K562 (cell line): ENCODE data around the gene RNF213. TPM values are rescaled to one million over a fixed set of nuclear protein-coding genes. Genes with fewer than 3 reads are reported as not detected.
A peak's percentile ranks its signal among the peaks of the same experiment; 100 is the strongest.

Source experiments
- ARID3A ChIP-seq: IDR thresholded peaks from 2 replicates; pipeline ENCODE4 v1.6.1; 2012; ENCODE audit warnings: low read depth, low read length, improper control_type of control experiment, borderline replicate concordance
- ATF3 ChIP-seq, 2 experiments: fragments of 450-650 bp in 1 of 2; sonication (generic) in 1 of 2; formaldehyde crosslinking in 1 of 2; IDR thresholded peaks in 1 of 2; conservative IDR thresholded peaks in 1 of 2; 2 replicates each; pipeline versions ENCODE4 v1.6.1 to v1.8.1; 2016 to 2023; ENCODE audit warnings: mild to moderate bottlenecking in 2 of 2, moderate library complexity in 2 of 2, inconsistent platforms in 1 of 2, missing genetic modification reagents in 1 of 2
- CREM ChIP-seq: IDR thresholded peaks from 2 replicates; pipeline ENCODE4 v1.6.1; 2014; ENCODE audit warnings: antibody characterized with exemption, low read depth
- CUX1 ChIP-seq: fragments of 200-800 bp; sonication (Bioruptor generic); IDR thresholded peaks from 2 replicates; pipeline ENCODE4 v1.6.1; 2016; ENCODE audit warnings: missing genetic modification characterization, missing compliant biosample characterization
- DNMT1 ChIP-seq: fragments of 450-650 bp; IDR thresholded peaks from 2 replicates; pipeline ENCODE4 v1.6.1; 2016; ENCODE audit warnings: antibody characterized with exemption, mild to moderate bottlenecking
- HDGF ChIP-seq: fragments of 450-650 bp; IDR thresholded peaks from 2 replicates; pipeline ENCODE4 v1.6.1; 2016
- KDM4B ChIP-seq, 2 experiments: fragments of 450-650 bp in 1 of 2; sonication (generic) in 1 of 2; IDR thresholded peaks; 2 replicates each; pipeline ENCODE4 v1.6.1; 2016 to 2017; ENCODE audit warnings: borderline replicate concordance in 2 of 2, antibody characterized with exemption in 1 of 2, low read depth in 1 of 2, mild to moderate bottlenecking in 1 of 2
- NFE2 ChIP-seq: IDR thresholded peaks from 2 replicates; pipeline ENCODE4 v1.6.1; 2014; ENCODE audit warnings: antibody characterized with exemption, low read depth
- PHB ChIP-seq: fragments of 250-450 bp; sonication (Bioruptor Pico); IDR thresholded peaks from 2 replicates; pipeline ENCODE4 v1.5.0; 2021
- SMARCA4 ChIP-seq: fragments of 450-650 bp; IDR thresholded peaks from 2 replicates; pipeline ENCODE4 v1.6.1; 2016
- SRSF1 ChIP-seq: fragments of 200-400 bp; formaldehyde crosslinking; IDR thresholded peaks from 2 replicates; pipeline ENCODE4 v1.6.1; 2017; ENCODE audit warnings: mild to moderate bottlenecking, low read depth, low read length, moderate library complexity
- TSHZ1 ChIP-seq: fragments of 250-450 bp; sonication (Bioruptor Pico); IDR thresholded peaks from 2 replicates; pipeline ENCODE4 v1.4.0; 2020; ENCODE audit warnings: mild to moderate bottlenecking, moderate library complexity
- ZBTB33 ChIP-seq: sonication (generic); formaldehyde crosslinking; IDR thresholded peaks from 2 replicates; pipeline ENCODE4 v1.8.1; 2023; ENCODE audit warnings: mild to moderate bottlenecking, missing genetic modification reagents
- polyA plus RNA-seq, 8 experiments: library from polyadenylated mRNA; depleted of rRNA in 4 of 8; stranded (reverse) in 5 of 8; unstranded in 3 of 8; fragments of >200 nt; fragmentation: Nextera tagmentation in 2 of 8; fragmentation: Illumina TruSeq in 1 of 8; extraction: Ambion mirVana in 2 of 8; extraction: Trizol in 1 of 8; gene quantifications; 2 replicates each; pipeline versions ENCODE4 v1.2.1 to v1.2.3, GENCODE V29; 2011 to 2014; ENCODE audit warnings: inconsistent platforms in 1 of 8, missing spikeins in 1 of 8
- total RNA-seq, 7 experiments: library from RNA; depleted of rRNA in 6 of 7; stranded (reverse); fragments of >200 nt in 6 of 7; fragmentation: Illumina TruSeq in 2 of 7; extraction: Trizol in 2 of 7; gene quantifications; 2 replicates each; pipeline versions ENCODE4 v1.2.1 to v1.2.3, GENCODE V29; 2011 to 2021; ENCODE audit warnings: low replicate concordance in 1 of 7

The RNF213 gene
- total and polyA plus RNA-seq, 9 of the 15 experiments (the other 6 are each of a cell fraction or from before 2014, with no cell fraction given): 5.3 to 33.6 (median 17.9) TPM

GRCh38 chr17:80362428-80363119 is 101.9 kb downstream of the RNF213 start (continued):
- TF ChIP-seq ZBTB33 (CRISPR knock-in tag): no peak
- TF ChIP-seq PHB (CRISPR knock-in tag): no peak
- no peak for TF ChIP-seq KDM4B (IDR thresholded peaks at IDR 0.05; ENCODE audit: borderline replicate concordance in 2 of 2, low read depth in 1 of 2)
- TF ChIP-seq SMARCA4: 0 out of 2 replicates have a peak, but pooled peaks have one; percentile 41
- no peak for TF ChIP-seq HDGF
- no peak for TF ChIP-seq ARID3A
- peak; percentile 72 for TF ChIP-seq CREM
- TF ChIP-seq TSHZ1 (CRISPR knock-in tag): no peak
- TF ChIP-seq DNMT1: no peak
- peak; percentile 37; the same call in 1 of the 2 replicates for TF ChIP-seq NFE2
- peak; percentile 57; the same call in 1 of the 2 replicates for TF ChIP-seq ATF3 (IDR thresholded peaks at IDR 0.05)
- no peak for TF ChIP-seq ATF3 (CRISPR knock-in tag; conservative IDR thresholded peaks at IDR 0.05)
- peak; percentile 57; the same call in 1 of the 2 replicates for TF ChIP-seq CUX1
- no peak for TF ChIP-seq SRSF1
